IPS-18a (cell line): ENCODE results near the gene CLDN20.
A peak's percentile ranks its signal among the peaks of the same experiment; 100 is the strongest.

ENCODE experiments used
- H3K27ac ChIP-seq: one replicate; pipeline ENCODE4 v1.5.1; 2013; ENCODE audit warnings: low read length
- H3K27me3 ChIP-seq: one replicate; pipeline ENCODE4 v1.6.1; 2013; ENCODE audit warnings: mild to moderate bottlenecking, low read length; ENCODE audit not compliant: control insufficient read depth, insufficient read depth
- H3K36me3 ChIP-seq: one replicate; pipeline ENCODE4 v1.6.1; 2013; ENCODE audit warnings: low read depth, low read length; ENCODE audit not compliant: control insufficient read depth
- H3K4me1 ChIP-seq: one replicate; pipeline ENCODE4 v1.6.1; 2013; ENCODE audit warnings: low read depth, low read length; ENCODE audit not compliant: control insufficient read depth
- H3K4me3 ChIP-seq: one replicate; pipeline ENCODE4 v1.5.1; 2013; ENCODE audit warnings: low read length
- H3K9ac ChIP-seq: one replicate; pipeline ENCODE4 v1.6.1; 2013; ENCODE audit warnings: mild to moderate bottlenecking, low read length, moderate library complexity
- H3K9me3 ChIP-seq: one replicate; pipeline ENCODE4 v1.6.1; 2013; ENCODE audit warnings: low read depth, low read length; ENCODE audit not compliant: control insufficient read depth

CLDN20 gene

GRCh38 chr6:155314773-155315515 lies 51.1 kb downstream of the CLDN20 start:
- Histone ChIP-seq H3K4me1 (peaks cover 6% of the 10 kb centered on the region), H3K4me3 (peak overlapping the region; percentile 96), H3K9ac (peak overlapping the region; percentile 55), H3K27ac (peak overlapping the region; percentile 43), H3K27me3 (no peaks in the 10 kb centered on the region), H3K36me3 (peaks cover 19% of the 10 kb centered on the region), H3K9me3 (no peaks in the 10 kb centered on the region)

GRCh38 chr6:155315516-155315871 lies 51.7 kb downstream of the CLDN20 start:
- no peak overlapping the region for H3K27ac ChIP-seq
- H3K36me3 ChIP-seq = peaks cover 15% of the 10 kb centered on the region
- H3K9me3 ChIP-seq = no peaks in the 10 kb centered on the region
- peaks cover 6% of the 10 kb centered on the region for H3K4me1 ChIP-seq
- H3K27me3 ChIP-seq = no peaks in the 10 kb centered on the region
- H3K4me3 ChIP-seq = peak overlapping the region; percentile 96
- peak overlapping the region; percentile 55 for H3K9ac ChIP-seq

GRCh38 chr6:155316419-155316818 lies 52.6 kb downstream of the CLDN20 start:
- no peaks in the 10 kb centered on the region for H3K27me3 ChIP-seq
- H3K27ac ChIP-seq = no peak overlapping the region
- H3K9ac ChIP-seq = no peak overlapping the region
- H3K9me3 ChIP-seq = no peaks in the 10 kb centered on the region
- H3K4me1 ChIP-seq = peaks cover 6% of the 10 kb centered on the region
- H3K36me3 ChIP-seq = peaks cover 9% of the 10 kb centered on the region
- no peak overlapping the region for H3K4me3 ChIP-seq

- Histone ChIP-seq H3K9me3 (no peaks in the 10 kb centered on the region), H3K27ac (no peak overlapping the region), H3K27me3 (no peaks in the 10 kb centered on the region), H3K4me1 (peaks cover 6% of the 10 kb centered on the region), H3K4me3 (no peak overlapping the region), H3K36me3 (peaks cover 5% of the 10 kb centered on the region), H3K9ac (no peak overlapping the region)
These were observed 53.4 kb downstream of the CLDN20 start for GRCh38 chr6:155317186-155317585.

GRCh38 chr6:155319902-155320301 lies 56.1 kb downstream of the CLDN20 start:
- Histone ChIP-seq H3K9me3 (no peaks in the 10 kb centered on the region), H3K27ac (no peak overlapping the region), H3K4me3 (no peak overlapping the region), H3K4me1 (peaks cover 6% of the 10 kb centered on the region), H3K9ac (no peak overlapping the region), H3K27me3 (no peaks in the 10 kb centered on the region), H3K36me3 (no peaks in the 10 kb centered on the region)

- Histone ChIP-seq H3K9me3 (no peaks in the 10 kb centered on the region), H3K4me3 (no peak overlapping the region), H3K27me3 (no peaks in the 10 kb centered on the region), H3K27ac (no peak overlapping the region), H3K9ac (no peak overlapping the region), H3K36me3 (no peaks in the 10 kb centered on the region), H3K4me1 (peaks cover 6% of the 10 kb centered on the region)
These were observed 60.4 kb downstream of the CLDN20 start for GRCh38 chr6:155324172-155324571.

- Histone ChIP-seq H3K27me3 (no peaks in the 10 kb centered on the region), H3K9me3 (no peaks in the 10 kb centered on the region), H3K4me1 (peaks cover 6% of the 10 kb centered on the region), H3K27ac (no peak overlapping the region), H3K36me3 (no peaks in the 10 kb centered on the region), H3K4me3 (no peak overlapping the region), H3K9ac (no peak overlapping the region)
These were observed 61.2 kb downstream of the CLDN20 start for GRCh38 chr6:155324993-155325392.

- no peaks in the 10 kb centered on the region for H3K9me3 ChIP-seq
- no peak overlapping the region for H3K9ac ChIP-seq
- peaks cover 6% of the 10 kb centered on the region for H3K4me1 ChIP-seq
- H3K27me3 ChIP-seq = no peaks in the 10 kb centered on the region
- H3K4me3 ChIP-seq = no peak overlapping the region
- no peak overlapping the region for H3K27ac ChIP-seq
- H3K36me3 ChIP-seq = no peaks in the 10 kb centered on the region
These were observed 62.1 kb downstream of the CLDN20 start for GRCh38 chr6:155325700-155326516.
